ENCODE results near the gene MRPL39.

DNA sequence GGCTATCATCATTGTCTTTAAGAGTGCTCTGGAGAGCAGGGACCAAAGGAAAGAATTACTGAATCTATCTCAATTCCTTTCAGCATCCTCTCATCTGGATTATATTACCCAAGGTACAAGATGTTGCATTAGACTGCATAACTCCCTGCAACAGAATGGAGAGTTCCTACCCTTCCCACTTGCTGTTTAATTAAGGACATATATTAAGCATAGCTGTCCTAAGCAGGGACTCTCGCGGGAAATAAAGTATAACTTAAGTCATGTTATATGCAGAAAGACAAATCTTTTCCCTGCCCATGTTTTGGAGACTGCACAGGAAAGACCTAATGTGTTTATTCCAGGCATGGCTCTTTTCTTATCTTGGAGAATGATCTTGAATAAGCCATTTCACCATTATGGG, 25.0 kb upstream of the MRPL39 start:
- TF ChIP-seq YY1 (IDR thresholded peaks at IDR 0.05; ENCODE audit: insufficient read depth, insufficient read length): no peak
- TF ChIP-seq ZNF274 (IDR thresholded peaks at IDR 0.05; ENCODE audit: low read depth, low read length): no peak
- TF ChIP-seq SUZ12 (IDR thresholded peaks at IDR 0.05; ENCODE audit: extremely low read depth, insufficient read depth, insufficient read length): no peak
